ENCODE data around the gene RUVBL2. TPM values are rescaled to one million over a fixed set of nuclear protein-coding genes. Genes with fewer than 3 reads are reported as not detected.
"Not testable (repeated sequence)": the region's sequence is repeated elsewhere in the genome, so short reads cannot be mapped to it uniquely, and the experiment has no call there.

Gene RUVBL2
- total RNA-seq, 1 donor from 2014 or later, result 60.3 TPM

- not testable (repeated sequence) for DNase-seq (ENCODE audit: low spot score)
These were observed 49.9 kb downstream of the RUVBL2 start, which contains the start of gene CGB5 for GRCh38 chr19:49043548-49043947. CGB5 (plus strand) TSS chr19:49043848; CDS start chr19:49044210, 362 bp downstream.

- not testable (repeated sequence) for DNase-seq (ENCODE audit: low spot score)
These were observed 55.3 kb downstream of the RUVBL2 start, which contains the start of gene CGB8 for GRCh38 chr19:49049011-49049410. CGB8 (minus strand) TSS chr19:49049111; CDS start chr19:49048739, 372 bp downstream.

- not testable (repeated sequence) for DNase-seq (ENCODE audit: low spot score)
These were observed 56.1 kb downstream of the RUVBL2 start for GRCh38 chr19:49049834-49050233.

GRCh38 chr19:49050376-49051033, 56.8 kb downstream of the RUVBL2 start:
- not testable (repeated sequence) for DNase-seq (ENCODE audit: low spot score)

GRCh38 chr19:49056101-49056901, 62.6 kb downstream of the RUVBL2 start:
- peak; percentile 29 for DNase-seq (ENCODE audit: low spot score)

GRCh38 chr19:49056902-49057596, 63.4 kb downstream of the RUVBL2 start:
- DNase-seq (ENCODE audit: low spot score), result not testable (repeated sequence)

GRCh38 chr19:49057636-49058234, 64.0 kb downstream of the RUVBL2 start, which contains the start of gene CGB7:
CGB7 (minus strand) TSS chr19:49057749; CDS start chr19:49055375, 2,374 bp downstream.
- DNase-seq (ENCODE audit: low spot score), result peak; percentile 49

GRCh38 chr19:49058562-49058961, 64.9 kb downstream of the RUVBL2 start:
- no peak for DNase-seq (ENCODE audit: low spot score)

- DNase-seq (ENCODE audit: low spot score), result no peak
These were observed 65.4 kb downstream of the RUVBL2 start for GRCh38 chr19:49059053-49059452.

- DNase-seq (ENCODE audit: low spot score), result no peak
These were observed 67.3 kb downstream of the RUVBL2 start for GRCh38 chr19:49061000-49061399.

GRCh38 chr19:49061445-49061844, 67.8 kb downstream of the RUVBL2 start:
- no peak for DNase-seq (ENCODE audit: low spot score)

- no peak for DNase-seq (ENCODE audit: low spot score)
These were observed 70.4 kb downstream of the RUVBL2 start for GRCh38 chr19:49064029-49064629.

- no peak for DNase-seq (ENCODE audit: low spot score)
These were observed 71.3 kb downstream of the RUVBL2 start, which contains the start of gene NTF4 for GRCh38 chr19:49064768-49065611. NTF4 (minus strand) TSS chr19:49064818; CDS start chr19:49061997, 2,821 bp downstream.

Other genes starting within 250 kb of the RUVBL2 start
- 0.20 TPM for gene IZUMO1, start 247.0 kb upstream of the RUVBL2 start, total RNA-seq
- 1.0 TPM for gene FUT1, start 241.2 kb upstream of the RUVBL2 start, total RNA-seq
- not detected for gene FGF21, start 238.4 kb upstream of the RUVBL2 start, total RNA-seq
- 56.3 TPM for gene BCAT2, start 182.9 kb upstream of the RUVBL2 start, total RNA-seq
- 10.6 TPM for gene HSD17B14, start 157.4 kb upstream of the RUVBL2 start, total RNA-seq
- 18.9 TPM for gene PLEKHA4, start 125.3 kb upstream of the RUVBL2 start, total RNA-seq
- gene PPP1R15A, start 121.5 kb upstream of the RUVBL2 start, total RNA-seq, result 42.7 TPM
- gene TULP2, start 95.1 kb upstream of the RUVBL2 start, total RNA-seq, result 0.75 TPM
- 292 TPM for gene NUCB1, start 93.6 kb upstream of the RUVBL2 start, total RNA-seq
- 1.9 TPM for gene DHDH, start 60.2 kb upstream of the RUVBL2 start, total RNA-seq
- gene BAX, start 39.0 kb upstream of the RUVBL2 start, total RNA-seq, result 110 TPM
- 4,398 TPM for gene FTL, start 28.6 kb upstream of the RUVBL2 start, total RNA-seq
- 41.3 TPM for gene GYS1, start 578 bp upstream of the RUVBL2 start, total RNA-seq
- not detected for gene LHB, start 23.2 kb downstream of the RUVBL2 start, total RNA-seq
- gene CGB3, start 30.4 kb downstream of the RUVBL2 start, total RNA-seq, result not detected
- not detected for gene CGB2, start 38.0 kb downstream of the RUVBL2 start, total RNA-seq
- not detected for gene CGB1, start 43.0 kb downstream of the RUVBL2 start, total RNA-seq
- gene CGB5, start 50.0 kb downstream of the RUVBL2 start, total RNA-seq, result not detected
- not detected for gene CGB8, start 55.2 kb downstream of the RUVBL2 start, total RNA-seq
- 0.14 TPM for gene CGB7, start 63.9 kb downstream of the RUVBL2 start, total RNA-seq
- 0.26 TPM for gene NTF4, start 70.9 kb downstream of the RUVBL2 start, total RNA-seq
- not detected for gene KCNA7, start 78.8 kb downstream of the RUVBL2 start, total RNA-seq
- 300 TPM for gene SNRNP70, start 91.6 kb downstream of the RUVBL2 start, total RNA-seq
- 6.8 TPM for gene LIN7B, start 120.5 kb downstream of the RUVBL2 start, total RNA-seq
- gene C19orf73, start 125.3 kb downstream of the RUVBL2 start, total RNA-seq, result 2.7 TPM
- 9.7 TPM for gene PPFIA3, start 125.7 kb downstream of the RUVBL2 start, total RNA-seq
- 2.1 TPM for gene HRC, start 161.5 kb downstream of the RUVBL2 start, total RNA-seq
- gene TRPM4, start 163.9 kb downstream of the RUVBL2 start, total RNA-seq, result 145 TPM

Data from mucosa of gallbladder (tissue), 1 donor.